Measurements from ENCODE around the gene EXOC3.

The EXOC3 gene

GRCh38 chr5:448061-448765 is 5.2 kb downstream of the EXOC3 start:
- TF ChIP-seq CTCF (conservative IDR thresholded peaks at IDR 0.05; ENCODE audit: low read depth, low read length) = no peak
- DNase-seq (ENCODE audit: low read depth) = no peak
- H3K4me3 ChIP-seq (ENCODE audit: low read length) = no peak overlapping the region

- no peak overlapping the region for H3K4me3 ChIP-seq (ENCODE audit: low read length)
- DNase-seq (ENCODE audit: low read depth) = no peak
- no peak for TF ChIP-seq CTCF (conservative IDR thresholded peaks at IDR 0.05; ENCODE audit: low read depth, low read length)
Observed at GRCh38 chr5:448766-449090, 5.8 kb downstream of the EXOC3 start.

GRCh38 chr5:449151-449550 is 6.2 kb downstream of the EXOC3 start:
- no peak for DNase-seq (ENCODE audit: low read depth)
- TF ChIP-seq CTCF (conservative IDR thresholded peaks at IDR 0.05; ENCODE audit: low read depth, low read length) = no peak
- H3K4me3 ChIP-seq (ENCODE audit: low read length) = no peak overlapping the region

- no peak for DNase-seq (ENCODE audit: low read depth)
- H3K4me3 ChIP-seq (ENCODE audit: low read length) = no peak overlapping the region
- no peak for TF ChIP-seq CTCF (conservative IDR thresholded peaks at IDR 0.05; ENCODE audit: low read depth, low read length)
Observed at GRCh38 chr5:451587-452458, 8.8 kb downstream of the EXOC3 start.

DNA sequence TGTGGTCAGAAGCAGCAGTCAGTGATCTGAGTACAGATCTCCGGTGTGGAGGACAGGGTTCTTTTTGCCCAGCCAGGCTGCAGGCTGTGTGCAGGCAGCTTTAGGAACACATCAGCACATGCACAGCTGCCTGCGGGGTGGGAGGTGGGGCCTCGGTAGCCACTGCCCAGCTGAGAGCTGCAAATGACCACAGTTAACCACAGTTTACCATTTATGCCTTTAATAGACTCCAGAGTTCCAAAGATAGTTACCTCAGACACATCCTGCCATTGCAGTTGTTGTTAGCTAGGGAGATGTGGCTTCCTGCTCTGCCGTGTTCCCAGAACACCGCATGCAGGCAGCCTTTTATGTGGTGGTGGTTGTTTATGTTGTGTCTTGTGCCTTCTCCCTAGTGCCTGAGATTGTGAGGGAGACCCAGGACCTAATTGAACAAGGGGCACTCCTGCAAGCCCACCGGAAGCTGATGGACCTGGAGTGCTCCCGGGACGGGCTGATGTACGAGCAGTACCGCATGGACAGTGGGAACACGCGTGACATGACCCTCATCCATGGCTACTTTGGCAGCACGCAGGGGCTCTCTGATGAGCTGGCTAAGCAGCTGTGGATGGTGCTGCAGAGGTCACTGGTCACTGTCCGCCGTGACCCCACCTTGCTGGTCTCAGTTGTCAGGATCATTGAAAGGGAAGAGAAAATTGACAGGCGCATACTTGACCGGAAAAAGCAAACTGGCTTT is 10.2 kb downstream of the EXOC3 start:
- no peak for DNase-seq (ENCODE audit: low read depth)
- no peak overlapping the region for H3K4me3 ChIP-seq (ENCODE audit: low read length)
- TF ChIP-seq CTCF (conservative IDR thresholded peaks at IDR 0.05; ENCODE audit: low read depth, low read length) = no peak

- no peak overlapping the region for H3K4me3 ChIP-seq (ENCODE audit: low read length)
- no peak for TF ChIP-seq CTCF (conservative IDR thresholded peaks at IDR 0.05; ENCODE audit: low read depth, low read length)
- no peak for DNase-seq (ENCODE audit: low read depth)
Observed at GRCh38 chr5:453725-454481, 10.9 kb downstream of the EXOC3 start.

Measured in retinal pigment epithelial cell (primary cell).